HS-27A (cell line): ENCODE data around the gene GH2.
"Not testable (repeated sequence)": the region's sequence is repeated elsewhere in the genome, so short reads cannot be mapped to it uniquely, and the experiment has no call there.

Experiments used
- DNase-seq: peaks from one replicate; pipeline ENCODE4 v3.0.0-alpha.2; 2012; ENCODE audit warnings: low read depth, missing footprints

The GH2 gene

DNA sequence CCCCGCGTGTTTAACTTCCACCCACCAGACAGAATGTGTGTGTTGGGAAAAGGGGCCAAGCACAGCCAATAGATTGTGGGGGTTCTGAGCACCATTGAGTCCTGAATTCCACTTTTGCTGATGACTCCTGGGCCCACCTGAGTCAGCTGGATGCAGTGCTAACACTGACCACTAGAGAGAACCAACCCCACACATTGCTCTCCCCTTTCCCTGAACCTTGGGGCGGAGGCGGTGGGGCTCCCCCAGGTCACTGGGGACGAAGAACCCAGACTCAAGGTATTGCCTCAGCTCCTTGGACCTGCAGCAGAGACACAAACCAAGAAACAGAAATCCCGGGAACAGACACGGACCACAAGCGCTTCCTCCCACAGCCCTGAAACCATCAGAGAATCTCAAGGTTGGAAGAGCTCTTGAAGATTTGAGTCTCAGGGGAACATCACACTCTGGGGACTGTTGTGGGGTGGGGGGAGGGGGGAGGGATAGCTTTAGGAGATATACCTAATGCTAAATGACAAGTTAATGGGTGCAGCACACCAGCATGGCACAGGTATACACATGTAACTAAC is 7.6 kb downstream of the GH2 start:
- not testable (repeated sequence) for DNase-seq

DNA sequence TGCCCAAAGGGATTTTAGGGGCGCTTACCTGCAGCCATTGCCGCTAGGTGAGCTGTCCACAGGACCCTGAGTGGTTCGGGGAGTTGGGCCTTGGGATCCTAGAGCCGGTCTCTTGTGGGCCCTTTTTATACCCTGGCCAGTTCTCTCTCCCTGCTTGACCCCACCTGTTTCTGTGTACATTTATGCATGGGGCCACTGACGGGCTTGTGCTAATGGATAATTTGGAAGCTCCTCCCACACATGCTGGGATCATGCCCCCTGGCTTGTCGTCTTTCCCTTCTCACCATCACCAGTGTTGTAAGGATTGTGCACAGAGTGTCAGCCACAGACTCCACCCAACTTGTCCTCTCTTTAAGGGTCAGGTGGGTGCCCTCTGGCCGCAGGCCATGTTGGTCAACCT is 8.2 kb downstream of the GH2 start, which contains the start of gene CSH2:
CSH2 (minus strand) TSS at position 101 of the 400 bp plus-strand sequence; CDS start at position 38, 63 bp downstream.
- DNase-seq: not testable (repeated sequence)

DNA sequence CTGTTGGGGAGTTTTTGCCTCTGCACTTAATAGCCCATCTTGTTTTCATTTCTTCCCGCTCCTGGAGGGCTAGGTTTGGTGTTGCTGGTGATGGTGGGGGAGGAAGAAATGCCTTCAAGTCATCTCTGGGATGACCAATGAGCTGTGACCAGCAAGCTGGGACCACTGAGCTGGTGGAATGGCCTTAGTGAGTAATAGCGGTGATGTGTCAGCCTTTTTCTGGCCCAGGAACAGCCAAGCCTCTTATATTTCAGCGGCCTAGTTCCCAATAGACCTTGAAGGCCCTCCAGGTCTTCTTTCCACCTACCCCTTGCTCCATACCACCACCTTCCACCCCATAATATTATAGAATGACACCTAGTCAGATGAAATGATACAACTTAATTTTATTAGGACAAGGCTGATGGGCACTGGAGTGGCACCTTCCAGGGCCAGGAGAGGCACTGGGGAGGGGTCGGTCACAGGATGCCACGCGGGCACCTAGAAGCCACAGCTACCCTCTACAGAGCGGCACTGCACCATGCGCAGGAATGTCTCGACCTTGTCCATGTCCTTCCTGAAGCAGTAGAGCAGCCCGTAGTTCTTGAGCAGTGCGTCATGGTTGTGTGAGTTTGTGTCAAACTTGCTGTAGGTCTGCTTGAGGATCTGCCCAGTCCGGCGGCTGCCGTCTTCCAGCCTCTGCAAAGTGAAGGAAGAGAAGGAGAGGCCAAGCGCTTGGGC is 9.9 kb downstream of the GH2 start:
- not testable (repeated sequence) for DNase-seq

DNA sequence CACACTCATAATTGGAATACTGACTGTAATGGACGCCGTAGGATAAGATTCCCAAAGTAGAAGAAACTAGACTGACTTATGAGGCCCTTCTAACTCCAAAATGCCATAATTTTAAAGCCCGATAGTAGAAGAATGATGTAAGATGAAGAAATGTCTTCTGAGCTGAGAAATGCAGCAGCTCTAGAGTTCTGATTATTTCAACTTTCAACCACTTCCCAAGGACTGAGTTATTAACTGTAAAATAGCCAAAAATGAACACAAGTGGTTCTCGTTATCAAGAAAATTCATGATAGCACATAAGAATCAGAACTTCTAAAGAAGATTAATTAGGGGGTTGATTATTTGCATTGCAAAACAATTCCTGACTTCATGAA is 11.5 kb downstream of the GH2 start:
- not testable (repeated sequence) for DNase-seq

DNA sequence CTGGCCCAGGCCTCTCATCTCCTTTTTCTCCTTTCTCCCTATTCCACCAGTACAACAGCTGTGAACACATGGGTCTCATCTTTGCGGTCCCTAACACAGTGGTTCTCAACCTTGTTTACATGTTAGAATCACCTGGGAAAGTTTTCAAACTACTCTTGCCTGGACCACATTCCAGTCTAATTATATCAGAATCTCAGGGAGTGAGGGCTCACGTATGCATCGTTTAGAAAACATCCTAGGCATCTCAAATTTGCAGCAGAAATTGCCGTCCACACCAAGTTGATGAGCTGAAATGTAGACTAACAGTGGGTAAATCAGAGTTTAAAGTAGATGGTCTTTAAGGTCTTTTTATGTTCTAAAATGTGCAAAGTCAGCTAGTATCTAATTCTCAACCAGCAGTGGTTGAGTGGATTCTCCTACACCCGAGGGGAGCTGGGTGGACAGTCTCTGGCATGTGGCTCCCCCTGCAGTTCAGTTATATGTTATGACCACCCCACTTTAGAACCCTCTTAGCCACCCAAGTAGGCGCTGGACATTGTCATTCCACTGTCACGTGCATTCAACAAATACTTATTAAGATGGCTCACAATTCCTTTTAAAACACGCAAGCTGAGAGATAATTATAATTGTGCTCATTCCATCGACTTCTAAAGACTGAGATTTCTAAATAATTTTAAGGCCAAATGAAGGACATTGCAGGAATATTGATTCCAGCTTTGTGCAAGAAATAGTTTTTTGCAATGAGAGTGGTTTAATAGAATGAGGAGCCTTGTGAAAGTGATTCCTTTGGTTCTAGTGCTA is 12.1 kb downstream of the GH2 start:
- not testable (repeated sequence) for DNase-seq

DNA sequence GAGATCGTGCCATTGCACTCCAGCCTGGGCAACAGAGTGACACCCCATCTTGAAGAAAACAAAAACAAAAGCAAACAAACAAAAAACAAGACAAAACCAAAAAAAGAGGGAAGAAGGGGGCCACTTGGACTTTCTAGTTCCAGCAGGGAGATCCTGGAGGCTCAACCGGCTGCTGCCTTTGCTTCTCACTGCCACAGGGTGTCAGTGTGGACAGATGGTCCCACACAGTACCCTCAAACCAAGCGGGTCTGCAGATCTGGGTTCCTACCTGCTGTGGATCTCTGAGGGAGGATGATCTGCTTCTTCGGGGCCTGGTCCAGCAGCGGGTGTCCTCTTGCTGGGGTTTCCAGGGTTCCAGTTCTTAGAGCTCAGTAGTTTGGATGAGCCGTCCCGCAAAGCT is 15.1 kb downstream of the GH2 start:
- DNase-seq: not testable (repeated sequence)

DNA sequence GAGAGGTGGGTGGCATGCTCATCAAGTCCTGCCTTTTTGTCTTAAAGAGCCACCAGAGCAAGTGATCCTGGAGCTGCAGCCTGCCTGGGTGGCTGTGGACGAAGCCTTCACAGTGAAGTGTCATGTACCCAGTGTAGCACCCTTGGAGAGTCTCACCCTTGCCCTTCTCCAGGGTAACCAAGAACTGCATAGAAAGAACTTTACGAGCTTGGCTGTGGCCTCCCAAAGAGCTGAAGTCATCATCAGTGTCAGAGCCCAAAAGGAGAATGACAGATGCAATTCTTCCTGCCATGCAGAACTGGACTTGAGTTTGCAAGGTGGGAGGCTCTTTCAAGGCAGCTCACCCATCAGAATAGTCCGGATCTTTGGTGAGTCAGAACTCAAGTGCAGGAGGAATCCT is 22.5 kb downstream of the GH2 start:
- no peak for DNase-seq

DNA sequence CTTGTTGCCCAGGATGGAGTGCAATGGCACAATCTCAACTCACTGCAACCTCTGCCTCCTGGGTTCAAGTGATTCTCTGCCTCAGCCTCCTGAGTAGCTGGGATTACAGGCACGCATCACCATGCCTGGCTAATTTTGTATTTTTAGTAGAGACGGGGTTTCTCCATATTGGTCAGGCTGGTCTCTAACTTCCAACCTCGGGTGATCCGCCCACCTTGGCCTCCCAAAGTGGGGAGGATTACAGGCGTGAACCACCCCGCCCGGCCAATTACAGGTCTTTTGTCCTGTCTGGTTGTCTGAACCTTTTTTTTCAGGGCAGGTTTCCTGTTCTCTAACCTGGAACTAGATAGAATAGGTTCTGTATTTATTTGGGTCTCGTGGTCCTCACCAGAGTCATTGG is 25.3 kb downstream of the GH2 start:
- not testable (repeated sequence) for DNase-seq

DNA sequence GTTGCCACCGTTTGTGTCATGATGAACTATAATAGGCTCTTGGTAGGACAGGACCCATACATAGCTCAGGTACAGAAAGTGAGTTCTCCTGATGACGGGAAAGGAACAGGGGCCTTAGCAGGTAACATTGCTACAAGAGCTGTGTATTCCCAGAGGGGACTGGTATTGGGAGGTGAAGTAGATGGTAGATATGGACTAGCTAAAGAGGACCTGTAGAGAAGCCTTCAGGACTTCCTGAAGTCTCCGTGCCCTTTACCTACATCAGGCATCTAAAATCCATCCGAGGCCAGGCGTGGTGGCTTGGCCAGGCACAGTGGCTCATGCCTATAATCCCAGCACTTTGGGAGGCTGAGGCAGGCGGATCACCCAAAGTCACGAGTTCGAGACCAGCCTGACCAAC is 26.6 kb downstream of the GH2 start:
- no peak for DNase-seq

DNA sequence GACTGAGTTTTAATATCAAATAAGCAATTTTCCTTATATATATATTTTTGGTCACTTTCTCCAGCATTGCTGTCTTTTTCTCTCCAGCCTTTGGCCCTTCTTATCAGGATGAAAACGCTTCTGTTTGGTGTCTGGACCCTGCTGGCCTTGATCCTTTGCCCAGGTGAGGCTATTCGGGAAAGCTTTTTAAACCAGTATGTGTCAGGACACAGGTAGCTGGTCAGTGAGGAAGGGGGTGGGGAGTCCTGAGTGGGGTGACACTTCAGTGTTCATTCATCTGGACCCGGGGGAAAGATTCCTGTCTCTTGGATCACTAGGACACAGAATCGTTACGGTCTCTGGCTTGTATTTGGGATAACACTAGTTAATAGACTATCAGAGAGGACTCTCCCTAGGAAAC is 27.0 kb downstream of the GH2 start:
- no peak for DNase-seq

DNA sequence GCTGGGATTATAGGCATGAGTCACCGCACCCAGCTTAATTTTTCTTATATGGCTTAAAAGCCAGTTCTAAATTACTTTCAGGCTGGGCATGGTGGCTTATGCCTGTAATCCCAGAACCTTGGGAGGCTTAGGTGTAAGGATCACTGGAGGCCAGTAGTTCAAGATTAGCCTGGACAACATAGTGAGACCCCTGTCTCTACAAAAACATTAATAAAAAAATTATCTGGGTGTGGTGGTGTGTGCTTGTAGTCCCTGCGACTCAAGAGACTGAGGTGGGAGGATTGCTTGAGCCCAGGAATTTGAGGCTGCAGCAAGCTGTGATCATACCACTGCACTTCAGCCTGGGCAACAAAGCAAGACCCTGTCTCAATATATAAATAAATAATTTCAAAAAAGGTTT is 28.5 kb downstream of the GH2 start:
- no peak for DNase-seq

DNA sequence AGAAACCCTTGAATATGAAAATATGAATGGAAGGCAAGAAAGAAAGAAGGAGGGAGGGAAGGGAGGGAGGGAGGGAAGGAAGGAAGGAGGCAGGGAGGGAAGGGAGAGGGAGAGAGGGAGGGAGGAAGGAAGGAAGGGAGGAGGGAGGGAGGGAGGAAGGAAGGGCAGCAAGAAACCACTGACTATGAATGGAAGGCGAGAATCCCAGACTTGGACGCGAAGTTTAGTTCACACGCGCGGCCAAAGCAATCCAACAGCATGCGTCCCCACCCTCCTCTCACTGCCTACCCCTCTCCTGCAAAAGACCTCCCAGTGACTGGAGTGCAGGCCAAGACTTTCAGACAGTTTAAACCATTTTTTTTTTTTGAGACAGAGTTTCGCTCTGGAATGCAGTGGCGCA is 31.3 kb downstream of the GH2 start:
- DNase-seq: no peak

DNA sequence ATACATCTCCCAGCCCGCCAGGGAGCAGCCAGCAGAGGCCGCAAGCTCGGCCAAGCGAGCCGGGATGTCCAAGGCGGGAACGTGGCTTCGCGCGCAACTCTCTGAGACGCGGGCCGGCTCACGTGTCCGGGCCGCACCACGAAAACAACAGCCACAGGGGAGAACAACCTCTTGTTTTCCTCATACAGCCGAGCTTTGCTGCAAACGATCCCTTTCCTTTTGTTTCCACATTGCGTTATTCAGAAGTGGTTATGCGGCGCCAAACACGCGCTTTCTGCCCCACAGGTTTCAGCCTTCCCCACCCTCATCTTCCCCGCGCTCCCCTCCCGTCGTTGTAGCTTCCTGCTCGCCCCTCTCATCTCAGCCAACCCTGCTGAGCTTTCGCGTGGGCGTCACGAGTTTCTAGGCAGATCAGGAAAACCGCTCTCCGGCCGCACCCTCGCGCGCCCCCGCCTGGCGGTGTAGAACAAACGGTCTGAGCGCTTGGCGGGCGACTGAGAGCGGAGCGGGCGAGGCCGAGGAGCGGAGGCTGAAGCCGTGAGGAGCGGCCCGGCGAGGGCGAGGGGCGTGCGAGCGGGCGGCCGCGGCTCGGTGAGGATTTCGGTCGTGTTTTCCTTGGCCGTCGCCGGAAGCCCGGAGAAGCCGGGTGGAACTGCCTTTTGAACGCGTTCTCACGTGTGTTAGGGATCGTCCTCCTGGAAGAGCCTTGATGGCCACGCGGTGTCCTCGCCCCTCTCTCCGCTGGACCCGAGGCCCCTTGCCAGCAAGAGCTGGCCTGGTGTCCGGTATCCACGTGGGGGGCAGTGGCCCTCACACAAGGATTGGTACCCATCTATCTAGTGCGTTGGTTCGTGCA is 32.7 kb downstream of the GH2 start:
- no peak for DNase-seq

DNA sequence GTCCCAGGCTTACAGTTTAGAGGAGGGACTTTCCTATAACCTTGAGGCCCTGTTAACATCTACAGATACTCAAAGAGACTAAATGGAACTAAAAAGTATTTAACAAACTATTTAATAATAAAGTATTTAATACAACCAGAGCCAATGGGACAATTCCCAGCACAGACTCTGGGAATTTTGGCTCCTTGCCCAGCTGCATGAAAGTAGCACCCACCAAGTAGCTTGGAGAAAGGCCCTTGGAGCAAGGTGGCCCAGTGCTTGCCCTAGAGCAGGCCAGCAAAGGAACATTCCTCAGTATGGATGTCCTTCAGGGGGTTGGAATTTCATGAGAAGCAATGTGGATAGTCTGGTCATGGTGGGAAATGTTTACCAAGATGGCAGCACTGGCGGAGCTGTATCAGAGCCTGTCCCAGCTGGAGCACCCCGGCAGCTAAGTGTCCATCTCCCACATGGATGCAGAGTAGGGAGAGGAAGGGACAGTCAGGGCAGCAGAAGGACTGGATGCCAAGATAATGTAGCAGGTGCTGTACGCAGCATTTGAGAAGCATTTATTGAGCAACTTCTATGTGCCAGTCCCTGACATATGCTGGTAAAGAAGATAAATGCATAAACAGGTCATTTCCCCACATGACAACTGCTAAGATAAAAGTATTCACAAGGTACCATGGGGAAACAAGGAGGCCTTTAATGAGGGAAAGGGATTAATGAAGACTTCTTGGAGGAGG is 34.1 kb downstream of the GH2 start:
- no peak for DNase-seq

DNA sequence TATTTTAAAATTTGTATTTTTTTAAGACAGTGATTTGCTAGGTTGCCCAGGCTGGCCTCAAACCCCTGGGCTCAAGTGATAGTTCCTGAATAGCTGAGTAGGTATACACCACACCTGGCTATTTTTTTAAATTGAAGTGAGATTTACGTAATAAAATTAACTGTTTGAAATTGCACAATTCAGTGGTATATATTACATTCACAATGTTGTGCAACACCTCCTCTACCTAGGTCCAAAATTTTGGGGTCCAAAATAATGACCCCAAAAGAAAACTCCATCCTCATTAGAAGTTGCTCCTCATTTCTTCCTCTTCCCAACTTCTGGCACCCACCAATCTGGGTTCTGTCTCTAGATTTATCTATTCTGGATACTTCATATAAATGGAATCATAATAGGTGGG is 36.2 kb downstream of the GH2 start:
- DNase-seq: no peak

DNA sequence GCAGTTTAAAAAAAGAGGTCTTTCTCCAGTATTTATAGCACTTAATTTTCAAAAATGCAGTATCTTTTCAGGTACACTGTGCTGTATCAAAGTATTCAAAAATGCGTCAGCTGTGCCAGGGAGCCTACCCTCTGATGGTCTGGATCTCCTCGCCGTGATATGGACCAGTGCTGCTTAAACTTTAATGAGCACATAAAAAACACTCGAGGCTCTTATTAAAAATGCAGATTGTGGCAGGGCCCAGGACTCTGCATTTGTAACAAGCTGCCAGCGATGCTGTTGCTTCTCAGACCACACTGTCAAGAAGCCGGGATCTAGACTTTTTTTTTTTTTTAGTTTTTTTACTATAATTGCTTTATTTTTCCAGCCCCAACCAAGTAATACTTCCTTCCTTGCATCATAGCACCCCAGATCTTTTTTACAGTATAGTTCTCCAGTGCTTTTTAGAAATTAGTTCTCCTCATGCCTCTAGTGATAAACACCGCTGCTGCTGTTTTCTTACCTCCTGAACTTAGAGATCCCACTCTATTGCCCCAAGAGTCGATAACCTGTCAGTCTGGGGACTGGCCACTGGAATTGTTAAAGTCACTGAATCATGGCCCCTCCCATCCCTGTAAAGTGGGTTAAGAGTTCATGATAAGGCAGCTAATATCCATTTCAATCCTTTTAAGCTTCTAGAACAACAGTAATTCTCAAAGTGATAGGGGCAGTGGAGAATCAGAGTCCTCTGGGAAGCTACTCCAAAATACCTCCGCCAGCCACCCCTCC is 37.6 kb downstream of the GH2 start:
- DNase-seq: no peak

DNA sequence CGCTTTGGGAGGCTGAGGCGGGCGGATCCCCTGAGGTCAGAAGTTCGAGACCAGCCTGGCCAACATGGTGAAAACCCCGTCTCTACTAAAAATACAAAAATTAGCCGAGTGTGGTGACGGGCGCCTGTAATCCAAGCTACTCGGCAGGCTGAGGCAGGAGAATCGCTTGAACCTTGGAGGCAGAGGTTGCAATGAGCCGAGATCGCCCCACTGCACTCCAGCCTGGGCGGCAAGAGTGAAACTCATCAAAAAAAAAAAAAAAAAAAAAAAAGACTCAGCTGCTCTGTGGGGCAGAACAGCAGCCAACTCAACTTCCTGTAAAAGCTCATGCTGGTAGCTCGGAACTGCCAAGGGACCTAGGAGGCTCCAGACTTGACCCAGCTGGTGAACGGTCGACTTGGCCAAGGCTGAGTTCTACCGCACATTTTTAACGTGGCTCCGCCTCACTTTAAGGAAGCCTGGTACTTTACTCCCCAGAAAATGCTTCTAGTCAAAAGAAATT is 38.3 kb downstream of the GH2 start:
- DNase-seq: not testable (repeated sequence)

DNA sequence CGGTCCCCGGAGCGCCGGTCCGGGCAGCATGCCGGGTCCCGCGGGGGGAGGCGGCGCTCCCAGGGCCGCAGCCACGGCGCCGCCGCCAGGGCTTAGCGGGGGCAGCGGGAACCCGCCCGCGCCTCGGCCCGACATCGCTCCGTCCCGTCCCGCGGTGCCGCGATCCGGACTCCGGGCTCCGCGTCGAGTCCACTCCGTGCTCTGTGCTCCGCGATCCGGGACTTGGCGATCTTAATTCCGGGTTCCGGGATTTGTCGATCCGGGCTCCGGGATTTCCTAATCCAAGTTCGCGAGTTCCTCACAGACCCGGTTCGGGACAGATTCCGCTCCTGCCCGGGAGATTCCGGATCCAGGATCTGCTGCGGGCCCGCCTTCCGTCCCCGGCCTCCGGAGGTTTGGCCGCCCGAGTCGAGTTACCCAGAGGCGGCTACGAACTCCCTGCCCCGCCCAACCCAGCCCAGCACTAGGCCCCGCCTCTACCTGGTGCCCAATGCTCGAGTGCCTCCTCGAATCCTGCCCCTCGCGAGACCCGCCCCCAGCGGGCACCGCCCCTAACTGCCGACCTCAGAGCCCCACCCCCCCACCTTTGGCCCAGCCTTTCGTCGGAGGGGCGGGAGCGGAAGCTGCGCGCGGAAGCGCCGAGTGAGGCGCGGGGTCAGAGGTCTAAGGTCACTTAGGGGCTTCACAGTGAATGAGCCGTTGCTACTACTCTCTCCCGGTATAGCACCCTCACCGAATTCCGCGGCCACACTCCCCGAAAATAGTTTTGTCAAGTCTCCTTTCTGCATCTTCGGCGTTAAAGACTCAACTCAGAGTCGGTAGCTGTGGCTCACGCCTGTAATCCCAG is 39.0 kb downstream of the GH2 start, which contains the start of gene SMARCD2:
SMARCD2 (minus strand) TSS at position 146 of the 847 bp plus-strand sequence; CDS start at position 135, 11 bp downstream.
- DNase-seq: peak; percentile 77

DNA sequence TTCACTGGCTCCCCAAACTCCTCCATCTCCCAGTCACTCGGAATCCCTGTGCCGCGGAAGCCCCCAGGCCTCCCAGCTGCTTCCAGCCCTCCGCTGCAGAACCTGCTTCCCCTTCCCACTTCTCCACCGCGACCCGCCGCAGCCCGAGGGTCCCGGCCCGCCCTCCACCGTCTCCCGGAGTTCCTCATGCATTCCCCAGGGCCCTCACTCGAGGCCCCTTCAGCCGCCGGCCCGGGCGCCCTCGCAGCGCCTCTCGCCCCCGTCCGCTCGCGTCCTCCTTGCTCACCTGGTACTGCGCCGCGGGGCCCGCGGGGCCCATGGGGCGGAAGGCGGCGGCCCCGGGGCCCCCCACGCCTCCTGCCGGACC is 39.6 kb downstream of the GH2 start:
- DNase-seq: no peak
